Cardiac muscle cell (in vitro differentiated cells and primary cell): ENCODE results near the gene SLC9A3. TPM values are rescaled to one million over a fixed set of nuclear protein-coding genes. Genes with fewer than 3 reads are reported as not detected.

Experiments
- DNase-seq, 2 donors: peaks; one replicate each; pipeline versions ENCODE4 v3.0.0 to v3.0.0-alpha.2; 2010 to 2017; ENCODE audit warnings: low read depth in 1 of 2, low spot score in 1 of 2
- H3K27ac ChIP-seq: fragments of 200-600 bp; sonication (generic); 2 replicates; pipeline ENCODE4 v1.5.1; 2016
- H3K27me3 ChIP-seq: fragments of 200-600 bp; sonication (generic); 2 replicates; pipeline ENCODE4 v1.6.0; 2016; ENCODE audit warnings: control low read depth
- H3K36me3 ChIP-seq: fragments of 200-600 bp; sonication (generic); 2 replicates; pipeline ENCODE4 v1.5.1; 2016; ENCODE audit warnings: control low read depth
- H3K4me1 ChIP-seq: fragments of 200-600 bp; sonication (generic); 2 replicates; pipeline ENCODE4 v1.8.1; 2017; ENCODE audit warnings: low read depth, mild to moderate bottlenecking, mixed run types
- H3K4me3 ChIP-seq: fragments of 200-600 bp; sonication (generic); 2 replicates; pipeline ENCODE4 v1.5.1; 2016; ENCODE audit warnings: mild to moderate bottlenecking
- H3K9me3 ChIP-seq: fragments of 200-600 bp; sonication (generic); 2 replicates; pipeline ENCODE4 v1.5.1; 2017; ENCODE audit warnings: low read depth, mild to moderate bottlenecking, control low read depth
- CTCF ChIP-seq: IDR thresholded peaks from 2 replicates; pipeline ENCODE4 v1.5.1; 2012; ENCODE audit warnings: low read depth, mild to moderate bottlenecking, low read length
- polyA plus RNA-seq: library from polyadenylated mRNA; unstranded; fragments of >200 nt; fragmentation: Nextera tagmentation; extraction: Ambion mirVana; gene quantifications from 2 replicates; pipeline ENCODE4 v1.2.1, GENCODE V29; 2016
- total RNA-seq: library from RNA; depleted of rRNA; stranded (reverse); fragments of >200 nt; gene quantifications from 2 replicates; pipeline ENCODE4 v1.2.3, GENCODE V29; 2016

Gene SLC9A3
- total and polyA plus RNA-seq, 2 experiments from 2014 or later, result 4.8 to 15.3 TPM

- no peak overlapping the region for H3K4me3 ChIP-seq
- DNase-seq, result no peak
- no peaks in the 10 kb centered on the region for H3K4me1 ChIP-seq
- TF ChIP-seq CTCF, result no peak
- no peaks in the 10 kb centered on the region for H3K9me3 ChIP-seq
- H3K27ac ChIP-seq, result no peak overlapping the region
- H3K36me3 ChIP-seq, result no peaks in the 10 kb centered on the region
- H3K27me3 ChIP-seq, result peaks cover 68% of the 10 kb centered on the region
Measured at GRCh38 chr5:520850-521226, 3.4 kb downstream of the SLC9A3 start.

- H3K27ac ChIP-seq, result no peak overlapping the region
- H3K27me3 ChIP-seq, result peaks cover 64% of the 10 kb centered on the region
- H3K4me3 ChIP-seq, result no peak overlapping the region
- no peaks in the 10 kb centered on the region for H3K9me3 ChIP-seq
- DNase-seq, result no peak
- no peak for TF ChIP-seq CTCF
- no peaks in the 10 kb centered on the region for H3K36me3 ChIP-seq
- no peaks in the 10 kb centered on the region for H3K4me1 ChIP-seq
Measured at GRCh38 chr5:520196-520849, 3.9 kb downstream of the SLC9A3 start.

- H3K9me3 ChIP-seq, result no peaks in the 10 kb centered on the region
- H3K27me3 ChIP-seq, result peaks cover 50% of the 10 kb centered on the region
- H3K27ac ChIP-seq, result no peak overlapping the region
- H3K36me3 ChIP-seq, result no peaks in the 10 kb centered on the region
- TF ChIP-seq CTCF, result no peak
- H3K4me3 ChIP-seq, result no peak overlapping the region
- no peak for DNase-seq
- H3K4me1 ChIP-seq, result no peaks in the 10 kb centered on the region
Measured at GRCh38 chr5:518721-519120, 5.5 kb downstream of the SLC9A3 start.

GRCh38 chr5:517535-518100 is 6.6 kb downstream of the SLC9A3 start:
- DNase-seq, result no peak
- Histone ChIP-seq H3K4me1 (no peaks in the 10 kb centered on the region), H3K9me3 (no peaks in the 10 kb centered on the region), H3K27ac (no peak overlapping the region), H3K27me3 (peaks cover 39% of the 10 kb centered on the region), H3K4me3 (no peak overlapping the region), H3K36me3 (no peaks in the 10 kb centered on the region)
- no peak for TF ChIP-seq CTCF

- no peak for DNase-seq
- no peaks in the 10 kb centered on the region for H3K4me1 ChIP-seq
- H3K27me3 ChIP-seq, result peaks cover 32% of the 10 kb centered on the region
- H3K36me3 ChIP-seq, result no peaks in the 10 kb centered on the region
- H3K4me3 ChIP-seq, result no peak overlapping the region
- no peak for TF ChIP-seq CTCF
- H3K9me3 ChIP-seq, result no peaks in the 10 kb centered on the region
- H3K27ac ChIP-seq, result no peak overlapping the region
Measured at GRCh38 chr5:516980-517379, 7.3 kb downstream of the SLC9A3 start.
